HG03378 (cell line): ENCODE measurements around the gene CCDC68.
A peak's percentile ranks its signal among the peaks of the same experiment; 100 is the strongest.
"Not testable (repeated sequence)": the region's sequence is repeated elsewhere in the genome, so short reads cannot be mapped to it uniquely, and the experiment has no call there.

Experiments used
- ATAC-seq: cut with Tn5 transposase; IDR thresholded peaks from one replicate; pipeline ENCODE4 v1.9.1; 2021; ENCODE audit warnings: mild to moderate bottlenecking, moderate library complexity; ENCODE audit not compliant: unreplicated experiment

Gene CCDC68, protein sequence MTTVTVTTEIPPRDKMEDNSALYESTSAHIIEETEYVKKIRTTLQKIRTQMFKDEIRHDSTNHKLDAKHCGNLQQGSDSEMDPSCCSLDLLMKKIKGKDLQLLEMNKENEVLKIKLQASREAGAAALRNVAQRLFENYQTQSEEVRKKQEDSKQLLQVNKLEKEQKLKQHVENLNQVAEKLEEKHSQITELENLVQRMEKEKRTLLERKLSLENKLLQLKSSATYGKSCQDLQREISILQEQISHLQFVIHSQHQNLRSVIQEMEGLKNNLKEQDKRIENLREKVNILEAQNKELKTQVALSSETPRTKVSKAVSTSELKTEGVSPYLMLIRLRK

DNA sequence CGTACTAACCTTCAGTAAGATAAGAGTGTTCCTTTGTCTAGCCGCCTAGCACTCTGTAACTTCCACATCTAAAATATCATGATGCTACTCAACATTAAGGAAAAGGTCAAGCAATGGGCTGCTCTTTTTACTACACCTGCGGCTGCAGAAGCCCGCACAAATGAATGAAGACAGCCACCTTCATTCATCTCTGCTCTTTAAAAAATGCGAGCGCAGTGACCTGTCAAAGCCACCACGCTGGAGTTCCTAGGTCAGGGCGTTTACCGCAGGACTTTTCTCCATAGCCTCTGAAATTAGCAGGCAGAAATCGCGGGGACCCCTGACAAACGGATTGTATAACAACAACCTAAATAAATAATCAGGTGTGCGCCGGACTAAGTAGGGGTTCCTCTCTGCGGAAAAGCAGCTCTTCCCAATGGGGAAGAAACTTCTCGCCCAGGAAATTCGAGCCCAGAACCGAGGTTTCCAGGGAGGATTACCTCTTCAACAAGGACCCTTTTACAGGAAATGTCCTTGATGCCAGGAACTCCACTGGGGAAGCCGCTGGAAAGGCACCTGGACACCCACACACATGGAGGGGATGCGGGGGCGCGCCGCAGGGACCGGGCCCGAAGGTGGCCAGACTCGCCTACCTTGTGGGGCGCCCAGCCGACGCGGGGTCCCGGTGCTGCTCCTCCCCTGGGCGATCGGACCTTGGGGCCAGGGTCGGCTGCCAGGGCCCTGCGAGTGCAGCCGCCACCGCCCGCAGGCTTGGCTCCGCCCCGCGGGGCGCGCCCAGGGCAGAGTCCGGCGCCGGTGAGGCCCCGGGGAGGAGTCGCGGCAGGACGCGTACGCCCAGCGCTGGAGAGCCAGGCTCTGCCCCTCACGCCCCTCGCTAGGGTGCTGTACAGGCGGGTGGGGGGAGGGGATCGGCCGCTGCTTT, at the start of gene CCDC68:
CCDC68 (minus strand) TSS at position 758 of the 922 bp plus-strand sequence. CDS start 16,670 bp downstream, outside the sequence.
- no peak for ATAC-seq

DNA sequence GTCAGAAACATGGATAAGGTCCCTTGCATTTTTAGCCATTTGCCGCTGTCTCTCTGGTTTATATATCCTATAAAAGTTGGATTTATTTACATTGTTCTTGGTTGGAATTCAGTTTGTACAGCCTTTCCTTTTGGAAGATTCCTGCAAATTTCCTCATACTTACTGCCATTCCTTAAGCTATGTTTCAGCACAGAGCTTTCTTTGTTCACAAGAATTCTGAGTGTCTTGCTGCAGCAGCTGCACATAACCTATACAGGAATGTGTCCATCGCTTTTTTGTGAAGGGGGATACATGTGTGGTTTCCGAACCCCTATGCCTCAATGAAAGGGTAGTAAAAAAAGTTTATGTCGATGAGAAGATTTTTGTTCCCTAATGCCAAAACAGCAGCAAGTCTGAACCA, 48.3 kb upstream of the CCDC68 start:
- no peak for ATAC-seq

DNA sequence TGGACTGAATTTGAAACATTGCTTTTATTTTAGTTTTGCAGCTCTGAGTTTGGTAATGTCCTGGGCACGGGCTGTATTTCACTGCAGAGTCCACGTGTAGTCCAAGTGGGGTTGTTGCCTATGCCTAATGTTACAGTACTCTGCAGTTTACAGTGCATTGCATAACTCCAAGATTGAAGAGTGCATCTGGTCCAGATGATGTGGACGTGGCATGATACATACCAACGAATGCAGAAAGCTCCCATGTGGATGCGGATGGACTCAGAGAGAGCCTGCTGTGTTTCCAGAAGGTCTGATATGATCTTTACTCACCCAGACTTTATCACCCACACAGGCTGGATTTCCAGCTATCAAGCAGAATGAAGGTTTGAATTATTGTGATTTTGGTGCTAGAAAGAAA, 44.4 kb upstream of the CCDC68 start:
- ATAC-seq, result no peak

DNA sequence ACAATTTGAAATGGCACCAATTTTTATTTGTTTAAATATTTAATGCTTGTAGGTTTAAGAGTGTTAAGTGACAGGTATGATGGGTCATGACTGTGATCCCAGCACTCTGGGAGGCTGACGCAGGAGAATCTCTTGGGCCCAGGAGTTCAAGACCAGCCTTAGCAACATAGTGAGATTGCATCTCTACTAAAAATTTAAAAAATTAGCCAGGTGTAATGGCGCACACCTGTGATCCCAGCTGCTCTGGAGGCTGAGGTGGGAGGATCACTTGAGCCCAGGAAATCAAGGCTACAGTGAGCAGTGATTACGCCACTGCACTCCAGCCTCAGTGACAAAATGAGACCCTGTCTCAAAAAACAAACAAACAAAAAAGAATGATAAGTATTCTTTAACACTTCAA, 43.0 kb upstream of the CCDC68 start:
- no peak for ATAC-seq

DNA sequence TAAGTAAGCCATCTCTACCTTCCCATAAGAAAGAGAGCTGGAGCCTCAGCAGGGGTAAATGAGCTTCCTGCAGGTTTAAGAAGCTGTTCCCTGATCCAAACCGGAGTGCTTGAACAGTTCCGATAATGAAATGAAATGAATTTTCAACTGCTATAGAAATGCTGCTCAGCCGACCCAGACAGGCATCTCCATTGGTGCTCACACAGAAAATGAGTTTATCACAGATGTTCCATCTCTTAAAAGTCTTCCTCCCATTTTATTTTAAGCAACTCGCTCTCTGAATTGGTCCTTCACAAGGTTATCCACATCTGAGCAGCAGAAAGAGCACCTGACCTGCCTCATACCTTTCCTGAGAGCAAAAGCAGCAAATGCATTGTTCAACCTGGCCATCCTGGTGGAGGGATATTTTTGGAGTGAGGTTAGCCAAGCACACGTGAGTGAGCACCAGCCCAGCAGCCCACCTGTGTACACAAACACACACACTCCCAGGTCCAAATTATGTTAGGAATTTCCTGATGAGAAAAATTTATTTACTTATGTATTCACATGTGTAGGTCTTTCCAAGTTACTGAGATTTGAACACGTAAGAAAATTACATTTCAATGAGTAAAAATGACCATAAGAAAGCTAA, 42.2 kb upstream of the CCDC68 start:
- ATAC-seq, result no peak

DNA sequence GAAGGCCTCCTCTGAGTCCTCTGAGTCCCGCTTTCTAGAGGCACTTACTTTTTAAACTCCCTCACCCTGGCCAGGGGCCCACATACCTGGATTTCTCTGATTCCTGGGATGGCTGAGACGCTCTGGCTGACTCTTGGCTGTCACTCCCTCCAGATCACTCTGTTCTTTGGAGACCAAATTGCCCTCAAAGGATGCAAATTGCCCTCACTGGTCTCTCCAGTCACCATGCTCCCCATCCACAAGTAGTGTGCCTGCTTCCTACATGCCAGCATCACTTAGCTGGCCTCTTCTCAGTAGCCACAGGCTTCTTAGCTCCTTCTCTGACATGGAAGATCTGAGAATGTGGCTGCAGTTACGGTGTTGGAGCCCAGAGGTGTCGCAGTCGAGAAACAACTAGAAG, 41.3 kb upstream of the CCDC68 start:
- no peak for ATAC-seq

DNA sequence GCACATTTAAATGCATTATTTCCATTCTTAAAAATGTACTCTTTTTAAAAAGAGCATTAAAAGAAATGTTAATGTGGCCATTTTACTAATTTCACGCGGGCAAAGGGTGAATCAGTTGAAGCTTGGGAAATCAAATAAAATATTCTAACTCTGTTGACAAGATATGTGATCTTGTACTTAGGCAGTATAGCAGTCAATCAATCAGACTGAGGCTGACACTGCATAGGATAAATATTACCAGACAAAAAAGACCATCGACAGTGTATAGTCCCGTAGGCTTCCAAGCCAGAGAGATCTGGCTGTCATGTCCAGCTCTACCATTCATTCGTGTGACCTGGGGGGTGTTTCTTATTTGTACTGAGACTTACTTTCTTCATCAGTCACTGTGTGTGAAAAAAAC, 39.8 kb upstream of the CCDC68 start:
- ATAC-seq, result no peak

DNA sequence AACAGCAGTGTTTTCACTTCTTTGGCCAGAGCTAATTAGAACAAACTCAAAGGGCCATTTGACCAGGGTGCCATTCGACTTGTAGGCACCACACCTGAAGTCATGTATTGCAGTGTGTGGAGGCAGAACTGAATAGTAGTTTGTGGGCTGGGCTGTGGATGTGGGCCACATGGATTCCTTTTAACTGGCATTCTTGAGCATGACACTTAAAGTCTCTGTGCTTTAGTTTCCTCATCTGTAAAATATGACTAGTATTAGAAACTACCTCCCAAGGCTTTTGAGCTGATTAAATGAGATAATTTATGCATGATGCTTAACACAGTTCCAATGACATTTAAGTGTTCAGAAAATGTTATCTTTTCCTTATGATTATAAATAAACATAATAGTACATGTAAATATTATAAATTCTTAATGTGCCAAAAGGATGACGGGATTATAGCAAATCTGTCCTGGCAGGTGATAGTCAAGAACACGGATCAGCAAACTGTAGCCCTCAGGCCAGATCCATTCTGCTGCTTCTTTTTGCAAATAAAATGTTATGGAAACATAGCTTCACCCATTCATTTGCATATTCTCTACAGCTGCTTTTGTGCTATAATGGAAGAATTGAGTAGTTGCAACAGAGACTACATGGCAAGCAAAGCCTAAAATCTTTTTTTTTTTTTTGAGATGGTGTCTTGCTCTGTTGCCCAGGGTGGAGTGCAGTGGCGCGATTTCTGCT, 36.3 kb upstream of the CCDC68 start:
- no peak for ATAC-seq

DNA sequence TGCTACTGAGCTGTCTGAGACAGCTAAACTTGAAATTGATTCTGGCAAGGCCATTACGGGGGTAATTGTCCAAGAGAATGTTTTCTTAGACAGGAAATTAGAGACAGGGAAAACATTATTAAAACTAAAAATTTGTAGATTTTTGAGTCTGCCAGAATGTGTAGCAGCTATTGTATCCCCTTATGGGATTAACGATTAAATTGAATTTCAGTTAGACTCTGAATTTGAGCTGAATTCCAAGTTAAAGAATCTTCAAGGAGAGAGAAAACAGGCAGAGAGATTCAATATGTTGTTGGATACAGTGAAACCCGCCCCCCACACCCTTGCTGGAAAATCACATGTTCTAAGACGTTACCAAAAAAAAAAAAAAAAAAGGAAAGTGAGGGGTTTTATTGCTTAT, 32.7 kb upstream of the CCDC68 start:
- ATAC-seq, result no peak

DNA sequence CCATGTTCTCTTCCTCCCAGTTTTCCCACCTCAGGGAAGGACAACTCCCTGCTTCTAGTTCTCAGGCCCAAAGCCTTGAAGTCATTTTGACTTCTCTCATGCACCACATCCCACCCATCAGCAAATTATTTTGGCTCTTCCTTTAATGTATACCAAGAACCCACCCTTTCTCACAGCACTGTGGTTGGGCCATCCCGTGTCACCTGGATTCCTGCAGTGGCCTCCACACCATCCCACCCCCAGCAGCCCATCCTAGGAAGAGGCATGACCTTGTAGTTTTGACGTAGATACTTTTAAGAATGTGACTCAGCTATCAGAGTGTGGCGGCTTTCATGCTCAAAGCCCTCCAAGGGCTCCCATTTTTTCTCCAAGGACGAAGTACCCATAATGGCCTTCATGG, 25.6 kb upstream of the CCDC68 start:
- ATAC-seq, result no peak

DNA sequence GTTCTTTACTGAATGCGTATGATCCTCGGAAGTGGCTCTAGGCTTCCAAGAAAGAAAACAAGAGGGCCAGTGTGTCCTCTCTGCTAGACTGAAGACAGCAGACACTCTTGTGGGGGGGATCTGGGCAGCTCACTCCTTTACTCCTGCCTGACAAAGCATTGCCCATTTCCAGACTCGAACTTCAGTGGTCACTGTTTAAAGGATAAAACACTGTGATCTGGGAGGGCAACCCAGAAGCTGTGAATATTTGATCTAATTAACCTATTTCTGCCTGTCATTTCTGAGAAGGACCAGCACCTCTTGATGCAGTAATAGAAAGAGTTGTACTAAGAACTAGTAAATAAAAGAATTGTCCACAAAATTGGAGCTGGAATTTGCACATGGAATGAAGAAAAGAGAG, 24.5 kb upstream of the CCDC68 start:
- no peak for ATAC-seq

DNA sequence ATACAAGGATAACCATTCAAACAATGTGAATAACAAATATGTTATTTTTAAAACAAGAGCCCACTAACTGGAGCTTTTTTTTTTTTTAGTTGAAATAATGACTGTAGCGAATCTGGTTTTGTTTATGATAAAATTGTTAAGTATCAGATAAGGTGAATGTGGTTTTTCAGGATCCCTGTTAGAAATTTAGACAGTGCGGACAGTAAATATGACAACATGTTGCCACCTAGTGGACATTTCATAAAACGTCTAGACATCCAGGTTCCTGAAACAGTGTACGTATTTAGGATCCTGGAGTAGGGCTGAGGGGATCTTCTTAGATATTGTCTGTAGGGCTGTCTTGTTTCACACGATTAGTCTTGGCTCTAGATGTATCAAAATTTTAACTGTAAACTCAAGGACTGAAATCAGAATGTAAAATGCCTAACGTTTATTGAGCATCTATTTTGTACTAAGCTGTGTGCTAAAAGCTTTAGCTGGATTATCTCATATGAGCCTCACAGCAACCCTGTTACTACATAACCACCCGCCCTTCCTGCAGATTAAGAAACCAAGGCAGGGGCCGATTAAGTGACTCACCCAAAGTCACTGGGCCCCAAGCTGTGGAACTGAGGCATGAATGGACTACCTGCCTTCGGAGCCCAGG, 23.9 kb upstream of the CCDC68 start:
- ATAC-seq, result peak; percentile 86

DNA sequence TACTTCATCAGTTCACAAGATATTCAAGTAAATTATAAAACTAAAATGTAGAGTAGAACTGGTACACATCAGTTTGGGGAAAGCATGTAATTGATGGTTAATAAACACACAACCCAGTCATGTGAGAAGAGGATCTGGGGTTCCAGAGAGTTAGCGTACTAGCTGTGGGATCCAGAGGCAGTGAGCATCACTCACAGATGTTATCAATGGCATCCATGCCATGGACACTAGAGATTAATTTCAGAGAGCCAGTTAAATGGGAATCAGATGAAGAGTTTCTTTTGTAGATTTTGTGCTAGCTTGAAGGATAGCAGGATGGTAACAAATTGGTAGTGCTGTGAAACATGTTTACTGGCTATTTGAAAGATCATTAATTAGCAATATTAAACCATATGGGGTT, 21.8 kb upstream of the CCDC68 start:
- no peak for ATAC-seq

DNA sequence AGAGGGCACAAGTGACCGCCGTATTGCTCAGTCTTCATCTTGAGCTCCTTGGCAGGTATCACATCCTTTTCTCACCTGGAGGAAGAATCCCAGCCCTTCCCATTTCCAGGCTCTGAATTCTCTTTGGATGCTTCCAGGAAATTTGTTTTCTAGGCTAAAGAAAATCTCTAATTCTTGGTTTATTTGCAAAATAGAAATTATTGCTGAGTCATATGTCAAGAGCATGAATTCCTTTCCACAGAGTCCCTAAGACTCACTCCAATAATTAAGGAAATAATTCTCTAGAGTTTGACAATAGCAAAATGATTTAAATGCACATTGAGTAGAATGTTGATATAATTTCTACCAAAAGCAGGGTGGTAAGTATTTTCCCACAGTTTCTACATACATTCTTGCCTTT, 16.3 kb upstream of the CCDC68 start:
- ATAC-seq, result no peak

DNA sequence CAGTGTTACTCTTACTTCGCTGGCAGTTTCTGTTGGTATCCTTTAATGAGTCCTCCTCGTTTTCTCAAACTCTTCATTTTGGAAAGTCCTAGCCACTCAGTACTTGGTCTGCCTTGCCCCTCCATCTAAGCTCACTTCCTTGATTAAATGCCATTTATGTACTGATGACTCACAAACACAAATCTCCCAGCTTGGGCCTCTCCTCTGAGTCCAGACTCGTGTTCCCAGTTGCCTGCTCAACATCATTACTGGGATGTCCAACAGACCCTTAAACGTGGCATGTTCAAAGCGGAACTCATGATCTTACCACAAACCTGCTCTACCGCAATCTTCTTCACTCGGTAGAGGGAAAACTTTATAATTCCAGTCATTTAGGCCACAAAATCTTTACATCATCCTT, 13.8 kb upstream of the CCDC68 start:
- ATAC-seq, result no peak

DNA sequence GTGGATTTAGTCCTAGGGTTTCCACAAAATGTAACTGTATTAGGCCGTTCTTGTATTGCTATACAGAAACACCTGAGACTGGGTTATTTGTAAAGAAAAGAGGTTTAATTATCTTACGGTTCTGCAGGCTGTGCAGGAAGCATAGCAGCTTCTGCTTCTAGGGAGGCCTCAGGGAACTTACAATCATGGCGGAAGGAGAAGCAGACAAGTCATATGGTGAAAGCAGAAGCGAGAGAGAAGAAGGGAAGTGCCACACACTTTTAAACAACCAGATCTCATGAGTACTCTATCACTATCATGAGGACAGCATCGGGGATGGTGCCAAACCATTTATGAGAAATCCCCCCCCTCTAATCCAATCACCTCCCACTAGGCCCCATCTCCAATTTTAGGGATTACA, 9.5 kb upstream of the CCDC68 start:
- ATAC-seq, result no peak

DNA sequence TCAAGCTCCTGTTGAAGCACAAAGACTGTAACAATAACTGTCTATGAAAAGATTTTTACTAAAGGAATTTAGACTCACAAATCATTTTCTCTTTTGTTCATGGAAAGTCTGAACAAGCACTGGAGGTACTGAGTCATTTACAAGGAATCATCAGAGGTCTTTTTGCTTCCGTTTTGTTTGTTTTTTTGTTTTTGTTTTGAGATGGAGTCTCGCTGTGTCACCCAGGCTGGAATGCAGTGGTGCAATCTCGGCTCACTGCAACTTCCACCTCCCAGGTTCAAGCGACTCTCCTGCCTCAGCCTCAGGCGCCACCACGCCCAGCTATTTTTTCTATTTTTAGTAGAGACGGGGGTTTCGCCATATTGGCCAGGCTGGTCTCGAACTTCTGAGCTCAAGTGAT, 9.0 kb upstream of the CCDC68 start:
- ATAC-seq, result not testable (repeated sequence)

DNA sequence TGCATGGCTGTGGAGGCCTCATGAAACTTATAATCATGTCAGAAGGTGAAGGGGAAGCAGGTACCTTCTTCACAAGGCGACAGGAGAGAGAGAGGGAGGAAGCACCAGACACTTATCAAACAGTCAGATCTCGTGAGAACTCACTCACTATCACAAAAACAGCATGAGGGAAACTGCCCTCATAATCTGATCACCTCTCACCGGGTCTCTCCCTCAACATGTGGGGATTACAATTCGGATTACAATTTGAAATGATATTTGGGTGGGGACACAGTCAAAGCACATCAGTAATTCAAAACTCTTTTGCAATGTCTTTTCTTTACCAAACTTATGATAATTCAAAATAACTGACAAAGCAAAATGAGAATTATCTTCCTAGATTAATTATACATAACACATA, 8.5 kb upstream of the CCDC68 start:
- no peak for ATAC-seq

DNA sequence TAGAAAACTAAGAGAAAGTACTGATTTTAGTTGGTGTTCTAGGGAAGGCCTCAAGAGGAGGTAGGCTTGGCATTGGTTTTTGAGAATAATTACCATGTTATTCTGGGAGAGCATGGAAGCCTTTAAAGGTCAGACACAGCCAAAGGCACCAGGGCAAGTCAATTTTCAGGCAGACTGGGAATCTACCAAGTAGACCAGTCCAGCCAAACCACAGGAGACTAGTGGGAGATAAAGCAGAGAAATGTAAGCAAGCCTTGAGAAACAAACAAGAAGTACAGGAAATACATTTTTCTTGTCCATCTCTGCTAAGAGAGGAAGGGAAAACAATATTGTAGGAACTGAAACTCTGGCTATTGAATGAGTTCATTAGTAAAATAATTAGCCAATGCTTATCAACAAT, 5.5 kb upstream of the CCDC68 start:
- ATAC-seq, result no peak

DNA sequence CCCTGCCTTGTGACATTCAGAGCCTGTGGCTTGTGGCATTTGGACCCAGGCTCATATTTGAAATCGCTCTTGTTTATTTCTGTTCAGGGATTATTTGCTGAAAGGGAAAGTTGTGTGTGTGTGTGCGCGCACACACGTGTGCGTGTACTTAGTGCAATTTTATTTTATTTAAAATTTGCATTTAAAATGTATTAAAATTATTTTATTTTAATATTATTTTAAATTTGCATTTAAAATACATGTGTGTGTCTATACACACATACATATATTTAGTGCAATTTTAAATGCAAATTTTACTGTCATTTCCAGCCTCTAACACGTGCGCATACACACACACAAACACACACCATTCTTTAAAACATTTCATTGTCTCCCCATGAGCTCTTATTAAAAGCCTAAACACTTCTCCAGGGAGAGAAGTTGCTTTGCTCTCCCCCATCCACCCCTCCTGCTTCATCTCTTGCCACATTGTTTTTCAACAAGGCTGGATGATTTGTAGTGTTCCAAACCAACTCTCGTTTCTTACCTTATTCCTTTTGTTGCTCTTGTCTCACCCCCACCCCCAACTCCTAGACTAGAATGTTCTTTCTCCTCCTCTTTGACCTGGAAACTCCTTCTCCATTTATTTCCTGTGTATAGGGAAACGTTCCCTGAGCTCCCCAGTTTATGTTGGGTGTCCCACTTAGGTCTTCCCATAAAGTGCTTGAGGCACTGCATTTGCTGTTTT, 3.8 kb upstream of the CCDC68 start:
- ATAC-seq, result no peak
